ENCODE measurements around the gene PINK1. TPM values are rescaled to one million over a fixed set of nuclear protein-coding genes. Genes with fewer than 3 reads are reported as not detected.

The PINK1 gene
- total and polyA plus RNA-seq, 2 experiments from 2014 or later = 73.2 to 96.4 TPM

- no peak for DNase-seq (ENCODE audit: low spot score)
- no peak overlapping the region for H2AFZ ChIP-seq
- no peaks in the 10 kb centered on the region for H3K9me2 ChIP-seq (replicated peaks; ENCODE audit: insufficient read depth)
- no peaks in the 10 kb centered on the region for H3K79me2 ChIP-seq
- TF ChIP-seq CTCF (IDR thresholded peaks at IDR 0.05; ENCODE audit: poor library complexity) (no peak), EZH2phosphoT487 (IDR thresholded peaks at IDR 0.05; ENCODE audit: low read depth, severe bottlenecking, unreplicated experiment) (no peak), EZH2 (IDR thresholded peaks at IDR 0.05; ENCODE audit: borderline replicate concordance) (no peak)
- no peak overlapping the region for H3K4me3 ChIP-seq
- no peaks in the 10 kb centered on the region for H3K27me3 ChIP-seq
- no peaks in the 10 kb centered on the region for H3K4me1 ChIP-seq (ENCODE audit: insufficient read depth)
- H3K9me3 ChIP-seq (ENCODE audit: low read depth) = no peaks in the 10 kb centered on the region
- no peaks in the 10 kb centered on the region for H3K36me3 ChIP-seq (replicated peaks; ENCODE audit: insufficient read depth, low read depth)
- H3K4me2 ChIP-seq = no peak overlapping the region
- no peaks in the 10 kb centered on the region for H4K20me1 ChIP-seq (ENCODE audit: insufficient read depth, poor library complexity, severe bottlenecking)
- H3K27ac ChIP-seq = no peak overlapping the region
- 83% methylated on average over 10 of the region's 10 CpGs for WGBS (ENCODE audit: low lambda C conversion rate, missing lambda C conversion rate)
These were observed 8.7 kb downstream of the PINK1 start for GRCh38 chr1:20641975-20642374.

GRCh38 chr1:20643080-20643479 is 9.8 kb downstream of the PINK1 start:
- Histone ChIP-seq H3K4me3 (no peak overlapping the region), H4K20me1 (ENCODE audit: insufficient read depth, poor library complexity, severe bottlenecking) (no peaks in the 10 kb centered on the region), H2AFZ (no peak overlapping the region), H3K4me2 (no peak overlapping the region), H3K36me3 (replicated peaks; ENCODE audit: insufficient read depth, low read depth) (no peaks in the 10 kb centered on the region), H3K9me3 (ENCODE audit: low read depth) (no peaks in the 10 kb centered on the region), H3K27ac (no peak overlapping the region), H3K4me1 (ENCODE audit: insufficient read depth) (no peaks in the 10 kb centered on the region), H3K79me2 (no peaks in the 10 kb centered on the region), H3K9me2 (replicated peaks; ENCODE audit: insufficient read depth) (no peaks in the 10 kb centered on the region), H3K27me3 (no peaks in the 10 kb centered on the region)
- TF ChIP-seq EZH2 (IDR thresholded peaks at IDR 0.05; ENCODE audit: borderline replicate concordance) = no peak
- TF ChIP-seq EZH2phosphoT487 (IDR thresholded peaks at IDR 0.05; ENCODE audit: low read depth, severe bottlenecking, unreplicated experiment) = no peak
- no peak for TF ChIP-seq CTCF (IDR thresholded peaks at IDR 0.05; ENCODE audit: poor library complexity)
- 81% methylated on average over 6 of the region's 6 CpGs for WGBS (ENCODE audit: low lambda C conversion rate, missing lambda C conversion rate)
- no peak for DNase-seq (ENCODE audit: low spot score)

DNA sequence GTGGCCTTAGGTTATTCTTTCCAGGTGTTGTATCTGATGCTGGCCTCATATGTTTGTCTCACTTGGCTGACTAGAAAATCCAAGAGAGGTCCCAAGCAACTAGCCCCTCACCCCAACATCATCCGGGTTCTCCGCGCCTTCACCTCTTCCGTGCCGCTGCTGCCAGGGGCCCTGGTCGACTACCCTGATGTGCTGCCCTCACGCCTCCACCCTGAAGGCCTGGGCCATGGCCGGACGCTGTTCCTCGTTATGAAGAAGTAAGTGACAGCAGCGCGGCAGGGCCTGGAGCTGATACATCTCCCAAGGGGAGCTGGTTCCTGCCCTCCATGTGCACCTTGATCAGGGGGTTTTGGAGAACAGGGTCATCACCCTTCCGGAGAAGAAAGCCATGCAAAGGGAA is 11.2 kb downstream of the PINK1 start:
- H3K27me3 ChIP-seq = no peaks in the 10 kb centered on the region
- no peak for DNase-seq (ENCODE audit: low spot score)

More for the DNA sequence above, 11.2 kb downstream of the PINK1 start:
- no peak overlapping the region for H2AFZ ChIP-seq
- WGBS (ENCODE audit: low lambda C conversion rate, missing lambda C conversion rate) = 99% methylated on average over 12 of the region's 13 CpGs
- no peak overlapping the region for H3K27ac ChIP-seq
- H3K9me3 ChIP-seq (ENCODE audit: low read depth) = no peaks in the 10 kb centered on the region
- H3K79me2 ChIP-seq = no peaks in the 10 kb centered on the region
- H4K20me1 ChIP-seq (ENCODE audit: insufficient read depth, poor library complexity, severe bottlenecking) = no peaks in the 10 kb centered on the region
- no peak for TF ChIP-seq EZH2 (IDR thresholded peaks at IDR 0.05; ENCODE audit: borderline replicate concordance)
- TF ChIP-seq EZH2phosphoT487 (IDR thresholded peaks at IDR 0.05; ENCODE audit: low read depth, severe bottlenecking, unreplicated experiment) = no peak
- TF ChIP-seq CTCF (IDR thresholded peaks at IDR 0.05; ENCODE audit: poor library complexity) = no peak
- H3K4me2 ChIP-seq = no peak overlapping the region
- H3K4me1 ChIP-seq (ENCODE audit: insufficient read depth) = no peaks in the 10 kb centered on the region
- no peak overlapping the region for H3K4me3 ChIP-seq
- no peaks in the 10 kb centered on the region for H3K9me2 ChIP-seq (replicated peaks; ENCODE audit: insufficient read depth)
- no peaks in the 10 kb centered on the region for H3K36me3 ChIP-seq (replicated peaks; ENCODE audit: insufficient read depth, low read depth)
